ENCODE results near the gene RALGPS1.

RALGPS1 gene

DNA sequence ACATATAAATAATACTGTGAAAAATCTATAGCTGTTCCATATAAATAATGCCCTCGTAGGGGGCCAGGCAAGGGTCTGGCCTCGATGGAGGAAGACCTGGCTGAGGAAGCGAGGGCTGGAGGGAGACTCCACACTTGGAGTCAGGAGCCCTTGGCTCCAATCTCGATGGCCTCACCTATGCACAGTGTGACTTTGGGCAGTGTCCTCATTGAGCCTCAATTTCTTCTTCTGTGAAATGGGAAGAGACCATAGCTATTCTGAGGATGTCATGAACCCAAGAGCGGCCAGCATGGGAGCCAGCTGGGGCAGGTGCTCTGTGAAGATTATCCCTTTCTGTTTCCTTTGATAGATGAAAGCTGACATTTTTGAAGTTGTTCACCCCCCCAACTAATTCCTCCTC is 183.1 kb downstream of the RALGPS1 start:
- no peaks in the 10 kb centered on the region for H3K4me1 ChIP-seq (ENCODE audit: control extremely low read depth in 1 of 4, control insufficient read depth in 4 of 4, insufficient read depth in 4 of 4, low read length in 3 of 4)
- ChIA-PET CTCF (no interaction called here), POLR2A (no interaction called here)
- WGBS (ENCODE audit: insufficient coverage), result 100% methylated on average over 3 of the region's 5 CpGs
- no peak for DNase-seq
- H3K9me3 ChIP-seq (ENCODE audit: control extremely low read depth in 1 of 5, control insufficient read depth in 4 of 5, insufficient read depth in 2 of 5, low read depth in 1 of 5, low read length in 4 of 5), result no peaks in the 10 kb centered on the region
- H3K27me3 ChIP-seq (replicated peaks in 2 of 5; ENCODE audit: control insufficient read depth in 4 of 5, insufficient read depth in 5 of 5, low read length in 4 of 5), result no peaks in the 10 kb centered on the region
- H3K36me3 ChIP-seq (ENCODE audit: control insufficient read depth in 4 of 4, insufficient read depth in 4 of 4, low read length in 3 of 4), result no peaks in the 10 kb centered on the region
- H3K27ac ChIP-seq (ENCODE audit: insufficient read depth in 1 of 2, low read depth in 1 of 2, low read length in 2 of 2, poor library complexity in 1 of 2, severe bottlenecking in 2 of 2), result no peak overlapping the region
- no peak overlapping the region for H3K4me3 ChIP-seq (ENCODE audit: control insufficient read depth in 1 of 7, extremely low read depth in 1 of 7, insufficient read depth in 4 of 7, low read depth in 2 of 7, low read length in 6 of 7)

DNA sequence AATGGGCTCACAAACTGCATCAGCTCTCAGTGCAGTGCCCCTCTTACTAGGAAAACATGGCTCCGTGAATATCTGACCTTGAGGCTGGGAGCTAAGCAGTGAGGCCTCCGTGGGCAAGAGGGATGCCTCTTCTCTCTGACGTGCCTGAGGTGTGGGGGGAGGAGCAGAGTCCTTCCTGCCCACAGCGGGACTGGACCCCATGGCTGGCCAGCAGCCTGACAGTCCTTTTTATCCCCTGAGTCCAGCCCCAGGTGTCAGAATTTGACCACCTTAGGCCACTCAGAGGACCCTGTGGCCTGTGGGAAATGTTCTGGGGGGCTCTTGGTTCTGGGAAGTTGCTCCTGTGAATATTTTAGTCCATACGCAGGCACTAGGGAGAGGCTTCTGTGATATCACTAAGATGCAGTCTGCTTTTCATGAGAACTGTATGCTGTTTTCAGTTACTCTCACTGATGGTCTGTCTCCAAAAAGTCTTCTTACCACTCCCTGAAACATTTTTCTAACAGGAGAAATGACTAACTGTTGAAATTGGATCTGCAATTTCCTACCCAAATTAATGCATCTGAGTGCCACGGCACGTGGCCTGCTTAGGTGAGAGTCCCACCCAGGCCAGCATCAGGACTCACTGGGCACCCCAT is 184.5 kb downstream of the RALGPS1 start:
- POLR2A ChIA-PET, result no interaction called here
- H3K36me3 ChIP-seq (ENCODE audit: control insufficient read depth in 4 of 4, insufficient read depth in 4 of 4, low read length in 3 of 4), result no peaks in the 10 kb centered on the region
- WGBS (ENCODE audit: insufficient coverage), result 98% methylated on average over 4 of the region's 7 CpGs
- no peak for DNase-seq
- no peak overlapping the region for H3K4me3 ChIP-seq (ENCODE audit: control insufficient read depth in 1 of 7, extremely low read depth in 1 of 7, insufficient read depth in 4 of 7, low read depth in 2 of 7, low read length in 6 of 7)
- CTCF ChIA-PET, result no interaction called here
- no peak overlapping the region for H3K27ac ChIP-seq (ENCODE audit: insufficient read depth in 1 of 2, low read depth in 1 of 2, low read length in 2 of 2, poor library complexity in 1 of 2, severe bottlenecking in 2 of 2)
- H3K9me3 ChIP-seq (ENCODE audit: control extremely low read depth in 1 of 5, control insufficient read depth in 4 of 5, insufficient read depth in 2 of 5, low read depth in 1 of 5, low read length in 4 of 5), result no peaks in the 10 kb centered on the region
- no peaks in the 10 kb centered on the region for H3K27me3 ChIP-seq (replicated peaks in 2 of 5; ENCODE audit: control insufficient read depth in 4 of 5, insufficient read depth in 5 of 5, low read length in 4 of 5)
- H3K4me1 ChIP-seq (ENCODE audit: control extremely low read depth in 1 of 4, control insufficient read depth in 4 of 4, insufficient read depth in 4 of 4, low read length in 3 of 4), result no peaks in the 10 kb centered on the region

DNA sequence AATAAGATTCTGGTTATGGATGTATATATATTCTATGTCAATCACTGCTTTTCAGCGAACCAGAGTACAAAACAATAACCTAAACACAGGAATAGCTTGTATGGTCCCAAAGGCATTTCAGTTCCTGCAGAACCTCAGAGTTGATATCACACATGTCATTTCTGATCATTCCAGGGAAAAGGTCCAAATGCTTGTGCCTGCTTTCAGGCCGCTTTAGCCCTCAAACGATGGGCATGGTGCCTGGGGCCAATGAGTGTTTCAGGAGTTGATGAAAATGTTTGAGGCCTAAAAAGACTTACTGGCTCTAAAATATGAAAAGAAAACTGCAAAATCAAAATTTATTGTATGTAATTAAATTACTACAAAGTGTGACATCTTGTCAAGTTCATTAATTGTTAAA is 185.1 kb downstream of the RALGPS1 start:
- H3K27ac ChIP-seq (ENCODE audit: insufficient read depth in 1 of 2, low read depth in 1 of 2, low read length in 2 of 2, poor library complexity in 1 of 2, severe bottlenecking in 2 of 2), result no peak overlapping the region
- H3K9me3 ChIP-seq (ENCODE audit: control extremely low read depth in 1 of 5, control insufficient read depth in 4 of 5, insufficient read depth in 2 of 5, low read depth in 1 of 5, low read length in 4 of 5), result no peaks in the 10 kb centered on the region
- CTCF ChIA-PET, result no interaction called here
- POLR2A ChIA-PET, result no interaction called here
- H3K4me3 ChIP-seq (ENCODE audit: control insufficient read depth in 1 of 7, extremely low read depth in 1 of 7, insufficient read depth in 4 of 7, low read depth in 2 of 7, low read length in 6 of 7), result no peak overlapping the region
- H3K27me3 ChIP-seq (replicated peaks in 2 of 5; ENCODE audit: control insufficient read depth in 4 of 5, insufficient read depth in 5 of 5, low read length in 4 of 5), result no peaks in the 10 kb centered on the region
- no CpG with 5 or more reads among the region's 3 CpGs for WGBS (ENCODE audit: insufficient coverage)
- H3K36me3 ChIP-seq (ENCODE audit: control insufficient read depth in 4 of 4, insufficient read depth in 4 of 4, low read length in 3 of 4), result no peaks in the 10 kb centered on the region
- DNase-seq, result no peak
- no peaks in the 10 kb centered on the region for H3K4me1 ChIP-seq (ENCODE audit: control extremely low read depth in 1 of 4, control insufficient read depth in 4 of 4, insufficient read depth in 4 of 4, low read length in 3 of 4)

- H3K4me1 ChIP-seq (ENCODE audit: control extremely low read depth in 1 of 4, control insufficient read depth in 4 of 4, insufficient read depth in 4 of 4, low read length in 3 of 4), result no peaks in the 10 kb centered on the region
- ChIA-PET POLR2A (no interaction called here), CTCF (no interaction called here)
- no peak overlapping the region for H3K27ac ChIP-seq (ENCODE audit: insufficient read depth in 1 of 2, low read depth in 1 of 2, low read length in 2 of 2, poor library complexity in 1 of 2, severe bottlenecking in 2 of 2)
- no peak overlapping the region for H3K4me3 ChIP-seq (ENCODE audit: control insufficient read depth in 1 of 7, extremely low read depth in 1 of 7, insufficient read depth in 4 of 7, low read depth in 2 of 7, low read length in 6 of 7)
- no peaks in the 10 kb centered on the region for H3K27me3 ChIP-seq (replicated peaks in 2 of 5; ENCODE audit: control insufficient read depth in 4 of 5, insufficient read depth in 5 of 5, low read length in 4 of 5)
- no peaks in the 10 kb centered on the region for H3K36me3 ChIP-seq (ENCODE audit: control insufficient read depth in 4 of 4, insufficient read depth in 4 of 4, low read length in 3 of 4)
- no peaks in the 10 kb centered on the region for H3K9me3 ChIP-seq (ENCODE audit: control extremely low read depth in 1 of 5, control insufficient read depth in 4 of 5, insufficient read depth in 2 of 5, low read depth in 1 of 5, low read length in 4 of 5)
- no peak for DNase-seq
Measured at GRCh38 chr9:127102176-127102575, 187.6 kb downstream of the RALGPS1 start.

- 100% methylated on average over 1 of the region's 2 CpGs for WGBS (ENCODE audit: insufficient coverage)
- ChIA-PET CTCF (no interaction called here), POLR2A (interaction anchor here (0.6 kb wide), 1 partner anchor 258 kb away, joined by 3 read pairs; no protein-coding TSS in a partner anchor)
- Histone ChIP-seq H3K27me3 (replicated peaks in 2 of 5; ENCODE audit: control insufficient read depth in 4 of 5, insufficient read depth in 5 of 5, low read length in 4 of 5) (no peaks in the 10 kb centered on the region), H3K4me1 (ENCODE audit: control extremely low read depth in 1 of 4, control insufficient read depth in 4 of 4, insufficient read depth in 4 of 4, low read length in 3 of 4) (no peaks in the 10 kb centered on the region), H3K4me3 (ENCODE audit: control insufficient read depth in 1 of 7, extremely low read depth in 1 of 7, insufficient read depth in 4 of 7, low read depth in 2 of 7, low read length in 6 of 7) (no peak overlapping the region), H3K27ac (ENCODE audit: insufficient read depth in 1 of 2, low read depth in 1 of 2, low read length in 2 of 2, poor library complexity in 1 of 2, severe bottlenecking in 2 of 2) (no peak overlapping the region), H3K9me3 (ENCODE audit: control extremely low read depth in 1 of 5, control insufficient read depth in 4 of 5, insufficient read depth in 2 of 5, low read depth in 1 of 5, low read length in 4 of 5) (no peaks in the 10 kb centered on the region), H3K36me3 (ENCODE audit: control insufficient read depth in 4 of 4, insufficient read depth in 4 of 4, low read length in 3 of 4) (no peaks in the 10 kb centered on the region)
- DNase-seq, result no peak
Measured at GRCh38 chr9:127102788-127103187, 188.2 kb downstream of the RALGPS1 start.

DNA sequence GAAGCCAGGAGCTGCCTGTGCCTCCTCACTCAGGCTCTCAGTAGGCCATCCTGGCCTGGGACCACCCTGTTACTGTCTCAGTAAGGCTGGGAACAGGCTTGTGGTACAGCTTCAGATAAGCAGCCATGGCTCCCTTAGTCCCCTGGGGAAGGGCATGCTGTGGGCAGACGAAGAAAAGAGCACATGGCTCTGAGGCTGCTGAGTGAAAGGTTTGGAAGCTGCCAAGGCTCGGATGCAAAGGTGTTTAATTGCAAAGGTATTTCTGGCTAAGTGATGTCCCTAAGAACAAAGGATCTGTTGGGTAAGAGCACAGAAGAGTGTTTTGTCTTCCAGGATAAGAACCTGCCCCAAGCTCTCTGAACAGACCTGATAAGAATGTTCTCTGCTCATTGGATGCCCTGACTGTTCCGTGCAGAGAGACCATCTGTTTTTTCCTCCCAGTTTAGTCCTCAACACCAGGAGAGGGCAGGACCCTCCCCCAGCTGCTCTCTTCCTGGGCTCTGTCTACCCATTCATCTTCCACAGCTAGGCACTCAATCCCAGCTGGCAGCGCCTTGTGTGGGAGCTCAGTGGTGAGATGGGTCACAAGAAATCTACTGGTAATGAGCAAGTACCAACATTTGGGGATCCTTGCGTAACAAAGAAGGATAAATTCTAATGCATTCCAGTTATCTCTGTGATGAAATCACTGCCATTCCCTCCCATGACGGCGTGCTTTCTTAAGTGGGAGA is 190.2 kb downstream of the RALGPS1 start:
- POLR2A ChIA-PET, result interaction anchor here (1.1 kb wide), 1 partner anchor 61 kb away, joined by 3 read pairs; no protein-coding TSS in a partner anchor
- H3K4me1 ChIP-seq (ENCODE audit: control extremely low read depth in 1 of 4, control insufficient read depth in 4 of 4, insufficient read depth in 4 of 4, low read length in 3 of 4), result no peaks in the 10 kb centered on the region
- no peak overlapping the region for H3K4me3 ChIP-seq (ENCODE audit: control insufficient read depth in 1 of 7, extremely low read depth in 1 of 7, insufficient read depth in 4 of 7, low read depth in 2 of 7, low read length in 6 of 7)
- 98% methylated on average over 6 of the region's 7 CpGs for WGBS (ENCODE audit: insufficient coverage)
- CTCF ChIA-PET, result no interaction called here
- H3K27me3 ChIP-seq (replicated peaks in 2 of 5; ENCODE audit: control insufficient read depth in 4 of 5, insufficient read depth in 5 of 5, low read length in 4 of 5), result peaks cover 0 to 6% (median 0%) of the 10 kb centered on the region in 5 experiments
- no peak for DNase-seq
- H3K27ac ChIP-seq (ENCODE audit: insufficient read depth in 1 of 2, low read depth in 1 of 2, low read length in 2 of 2, poor library complexity in 1 of 2, severe bottlenecking in 2 of 2), result no peak overlapping the region
- H3K9me3 ChIP-seq (ENCODE audit: control extremely low read depth in 1 of 5, control insufficient read depth in 4 of 5, insufficient read depth in 2 of 5, low read depth in 1 of 5, low read length in 4 of 5), result no peaks in the 10 kb centered on the region
- H3K36me3 ChIP-seq (ENCODE audit: control insufficient read depth in 4 of 4, insufficient read depth in 4 of 4, low read length in 3 of 4), result no peaks in the 10 kb centered on the region

GRCh38 chr9:127105805-127106465 is 191.4 kb downstream of the RALGPS1 start:
- Histone ChIP-seq H3K36me3 (ENCODE audit: control insufficient read depth in 4 of 4, insufficient read depth in 4 of 4, low read length in 3 of 4) (no peaks in the 10 kb centered on the region), H3K9me3 (ENCODE audit: control extremely low read depth in 1 of 5, control insufficient read depth in 4 of 5, insufficient read depth in 2 of 5, low read depth in 1 of 5, low read length in 4 of 5) (no peaks in the 10 kb centered on the region), H3K27ac (ENCODE audit: insufficient read depth in 1 of 2, low read depth in 1 of 2, low read length in 2 of 2, poor library complexity in 1 of 2, severe bottlenecking in 2 of 2) (no peak overlapping the region), H3K27me3 (replicated peaks in 2 of 5; ENCODE audit: control insufficient read depth in 4 of 5, insufficient read depth in 5 of 5, low read length in 4 of 5) (peaks cover 0 to 6% (median 0%) of the 10 kb centered on the region in 5 experiments), H3K4me3 (ENCODE audit: control insufficient read depth in 1 of 7, extremely low read depth in 1 of 7, insufficient read depth in 4 of 7, low read depth in 2 of 7, low read length in 6 of 7) (no peak overlapping the region), H3K4me1 (ENCODE audit: control extremely low read depth in 1 of 4, control insufficient read depth in 4 of 4, insufficient read depth in 4 of 4, low read length in 3 of 4) (no peaks in the 10 kb centered on the region)
- no peak for DNase-seq
- 96% methylated on average over 6 of the region's 7 CpGs for WGBS (ENCODE audit: insufficient coverage)
- ChIA-PET POLR2A (no interaction called here), CTCF (no interaction called here)
